ENCODE results near the gene CRB3.

CRB3 gene

DNA sequence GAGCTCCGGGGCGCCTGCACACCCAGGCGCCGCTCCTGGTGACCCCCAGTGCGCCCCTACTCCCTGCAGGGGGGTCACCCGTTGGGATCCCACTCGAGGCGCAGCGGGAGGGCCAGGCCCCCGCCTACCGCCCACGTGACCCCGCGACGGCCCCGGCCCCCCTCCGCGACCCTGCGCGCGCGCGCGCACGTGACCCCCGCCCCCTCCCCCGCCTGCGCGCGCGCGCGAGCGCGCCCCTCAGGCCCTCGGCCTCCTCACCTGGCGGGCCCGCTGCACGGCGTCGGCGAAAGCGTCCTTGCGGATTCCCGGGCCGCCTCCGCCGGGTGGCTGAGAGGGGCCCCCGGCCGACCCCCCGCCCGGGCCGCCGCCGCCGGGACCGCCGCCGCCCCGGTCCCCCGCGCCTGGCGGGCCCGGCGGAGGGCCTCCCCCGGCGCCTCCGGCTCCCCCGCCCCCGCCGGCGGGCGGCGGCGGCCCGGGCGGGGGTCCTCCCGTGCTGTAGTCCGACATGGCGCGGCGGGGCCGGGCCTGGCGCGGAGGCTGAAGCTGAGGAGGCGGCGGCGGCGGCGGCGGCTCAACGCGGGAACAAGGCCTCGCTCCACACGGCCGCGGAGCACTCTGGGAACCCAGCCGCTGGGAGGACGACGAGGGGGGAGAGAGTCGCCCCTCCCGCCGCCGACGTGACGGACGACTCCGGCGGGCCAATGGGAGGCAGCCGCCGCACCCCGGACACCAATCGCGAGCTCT lies 39.7 kb upstream of the CRB3 start, which contains the start of gene KHSRP:
TSS of gene KHSRP (minus strand) at position 617 of the 744 bp plus-strand sequence. CDS start at position 507, 110 bp downstream.
- H4K20me1 ChIP-seq (ENCODE audit: insufficient read depth), result peaks cover 22% of the 10 kb centered on the region
- peak within 1 kb of the TSS; percentile 46; the same call in 1 of the 2 replicates for H3K27ac ChIP-seq
- H3K79me2 ChIP-seq (ENCODE audit: insufficient read depth, low read depth), result peaks cover 47% of the 10 kb centered on the region
- peak within 1 kb of the TSS; percentile 61; the same call in 1 of the 2 replicates for H3K9ac ChIP-seq
- H3K4me1 ChIP-seq (ENCODE audit: low read depth, poor library complexity, severe bottlenecking), result peaks cover 20% of the 10 kb centered on the region
- H3K36me3 ChIP-seq (ENCODE audit: insufficient read depth), result peaks cover 6% of the 10 kb centered on the region; the same call in 1 of the 2 replicates
- no peaks in the 10 kb centered on the region; the same call in 1 of the 2 replicates for H3K27me3 ChIP-seq (ENCODE audit: insufficient read depth, low read depth)
- H3K4me3 ChIP-seq (IDR thresholded peaks at IDR 0.05; ENCODE audit: insufficient read depth, low read depth, low read length), result no peak within 1 kb of the TSS
- TF ChIP-seq, protein P1, sequence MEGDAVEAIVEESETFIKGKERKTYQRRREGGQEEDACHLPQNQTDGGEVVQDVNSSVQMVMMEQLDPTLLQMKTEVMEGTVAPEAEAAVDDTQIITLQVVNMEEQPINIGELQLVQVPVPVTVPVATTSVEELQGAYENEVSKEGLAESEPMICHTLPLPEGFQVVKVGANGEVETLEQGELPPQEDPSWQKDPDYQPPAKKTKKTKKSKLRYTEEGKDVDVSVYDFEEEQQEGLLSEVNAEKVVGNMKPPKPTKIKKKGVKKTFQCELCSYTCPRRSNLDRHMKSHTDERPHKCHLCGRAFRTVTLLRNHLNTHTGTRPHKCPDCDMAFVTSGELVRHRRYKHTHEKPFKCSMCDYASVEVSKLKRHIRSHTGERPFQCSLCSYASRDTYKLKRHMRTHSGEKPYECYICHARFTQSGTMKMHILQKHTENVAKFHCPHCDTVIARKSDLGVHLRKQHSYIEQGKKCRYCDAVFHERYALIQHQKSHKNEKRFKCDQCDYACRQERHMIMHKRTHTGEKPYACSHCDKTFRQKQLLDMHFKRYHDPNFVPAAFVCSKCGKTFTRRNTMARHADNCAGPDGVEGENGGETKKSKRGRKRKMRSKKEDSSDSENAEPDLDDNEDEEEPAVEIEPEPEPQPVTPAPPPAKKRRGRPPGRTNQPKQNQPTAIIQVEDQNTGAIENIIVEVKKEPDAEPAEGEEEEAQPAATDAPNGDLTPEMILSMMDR (conservative IDR thresholded peaks at IDR 0.05; ENCODE audit: low read depth, low read length), result no peak
- peak within 1 kb of the TSS; percentile 73 for H3K4me2 ChIP-seq
- peak within 1 kb of the TSS; percentile 73; the same call in 1 of the 2 replicates for H2AFZ ChIP-seq (ENCODE audit: low read depth)

DNA sequence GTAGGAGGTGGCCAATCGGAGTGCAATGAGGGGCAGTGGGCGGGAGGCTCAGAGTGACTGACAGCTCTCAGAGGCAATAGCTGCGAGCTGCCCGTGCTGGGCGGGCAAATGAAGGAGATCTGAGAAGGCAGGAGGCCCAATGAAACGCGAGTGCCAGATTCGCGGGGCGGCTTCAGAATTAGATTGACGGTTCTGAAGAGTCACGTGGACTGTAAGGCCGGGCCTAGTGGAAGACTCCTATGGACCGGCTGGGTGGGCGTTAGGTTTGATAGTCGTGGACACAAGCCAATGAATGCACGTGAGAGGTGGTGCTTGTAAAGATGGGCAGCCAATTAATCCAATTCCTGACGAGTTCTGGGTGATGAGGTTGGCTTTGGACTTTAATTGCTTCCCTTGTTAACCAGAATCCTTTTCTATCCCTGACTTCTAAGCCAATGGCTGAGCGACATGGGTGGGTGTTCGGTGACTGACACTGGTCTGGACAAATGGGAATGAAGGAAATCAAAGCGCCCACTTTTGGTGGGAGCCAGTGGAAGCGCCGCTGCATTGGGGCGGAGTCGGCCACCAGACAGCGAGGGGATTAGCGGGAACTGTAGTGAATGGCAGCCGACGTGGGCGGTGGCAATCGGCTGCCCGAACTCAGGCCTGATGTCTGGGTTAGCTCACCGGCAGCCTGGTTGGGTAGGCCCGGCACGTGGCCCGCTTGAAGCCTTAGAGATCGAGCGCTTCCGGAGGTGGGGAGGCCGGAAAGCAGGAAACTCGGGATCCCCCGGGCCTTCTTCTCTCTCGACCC lies 38.9 kb upstream of the CRB3 start:
- Histone ChIP-seq H3K4me2 (no peak overlapping the region; the same call in 1 of the 2 replicates), H3K79me2 (ENCODE audit: insufficient read depth, low read depth) (peaks cover 40% of the 10 kb centered on the region), H4K20me1 (ENCODE audit: insufficient read depth) (peaks cover 22% of the 10 kb centered on the region), H3K9ac (peak overlapping the region; percentile 34; the same call in 1 of the 2 replicates), H2AFZ (ENCODE audit: low read depth) (peak overlapping the region; percentile 73; the same call in 1 of the 2 replicates), H3K27me3 (ENCODE audit: insufficient read depth, low read depth) (no peaks in the 10 kb centered on the region; the same call in 1 of the 2 replicates), H3K4me1 (ENCODE audit: low read depth, poor library complexity, severe bottlenecking) (peaks cover 20% of the 10 kb centered on the region), H3K36me3 (ENCODE audit: insufficient read depth) (peaks cover 1% of the 10 kb centered on the region; the same call in 1 of the 2 replicates), H3K27ac (peak overlapping the region; percentile 46; the same call in 1 of the 2 replicates), H3K4me3 (IDR thresholded peaks at IDR 0.05; ENCODE audit: insufficient read depth, low read depth, low read length) (no peak overlapping the region)
- TF ChIP-seq, protein P1 (conservative IDR thresholded peaks at IDR 0.05; ENCODE audit: low read depth, low read length), result no peak

DNA sequence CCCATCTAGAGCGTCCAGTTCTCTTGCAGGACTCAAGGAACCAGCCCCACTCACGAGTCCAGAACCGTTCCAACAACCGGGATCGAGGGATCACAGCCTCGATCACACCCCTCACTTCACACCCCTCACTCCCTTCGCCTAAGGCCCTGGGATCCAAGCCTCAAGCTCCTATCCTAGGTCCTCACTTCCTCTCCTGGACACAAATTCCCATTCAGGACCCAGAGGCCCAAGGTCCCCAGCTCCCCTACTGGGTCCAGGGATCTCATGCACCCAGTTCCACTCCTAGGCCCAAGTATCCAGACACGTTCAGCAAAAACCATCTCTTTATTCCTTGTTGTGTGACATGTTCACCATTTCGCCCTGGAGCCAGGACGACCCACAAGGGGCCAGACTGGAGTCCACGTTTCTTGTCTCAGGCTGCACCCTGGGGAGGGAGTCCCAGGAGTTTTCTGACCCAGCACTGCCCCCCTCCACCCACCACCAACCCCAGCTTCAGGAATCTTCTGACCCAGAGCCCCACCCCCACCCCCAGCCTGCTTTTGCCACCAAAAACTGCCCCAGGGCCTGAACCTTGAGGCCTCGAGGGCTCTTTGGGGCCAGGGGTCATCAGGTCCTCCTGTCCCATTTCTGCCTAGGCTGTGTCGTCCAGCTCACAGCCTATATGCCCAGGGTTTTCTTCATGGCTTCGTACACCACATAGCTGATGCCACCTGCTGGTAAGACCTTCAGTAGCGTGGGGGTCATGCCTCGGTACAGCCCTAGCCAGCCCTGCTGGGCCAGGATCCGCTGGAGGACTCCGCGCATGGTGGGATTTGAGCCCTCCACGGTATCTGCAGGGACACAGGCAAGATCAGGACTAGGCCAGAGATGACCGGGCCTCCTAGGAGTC lies 38.1 kb upstream of the CRB3 start:
- Histone ChIP-seq H3K9ac (peak overlapping the region; percentile 34; the same call in 1 of the 2 replicates), H3K27ac (peak overlapping the region; percentile 46; the same call in 1 of the 2 replicates), H3K4me3 (IDR thresholded peaks at IDR 0.05; ENCODE audit: insufficient read depth, low read depth, low read length) (no peak overlapping the region), H3K27me3 (ENCODE audit: insufficient read depth, low read depth) (no peaks in the 10 kb centered on the region; the same call in 1 of the 2 replicates), H3K36me3 (ENCODE audit: insufficient read depth) (no peaks in the 10 kb centered on the region), H4K20me1 (ENCODE audit: insufficient read depth) (peaks cover 22% of the 10 kb centered on the region), H3K4me2 (no peak overlapping the region; the same call in 1 of the 2 replicates), H3K79me2 (ENCODE audit: insufficient read depth, low read depth) (peaks cover 31% of the 10 kb centered on the region), H2AFZ (ENCODE audit: low read depth) (peak overlapping the region; percentile 73; the same call in 1 of the 2 replicates), H3K4me1 (ENCODE audit: low read depth, poor library complexity, severe bottlenecking) (peaks cover 20% of the 10 kb centered on the region)
- TF ChIP-seq, protein P1 (conservative IDR thresholded peaks at IDR 0.05; ENCODE audit: low read depth, low read length), result no peak
